Activated T-cell treated with anti-CD3 and anti-CD28 coated beads for 24 hours (primary cell): Measurements from ENCODE around the gene PMM1.
A peak's percentile ranks its signal among the peaks of the same experiment; 100 is the strongest.
"Not testable (repeated sequence)": the region's sequence is repeated elsewhere in the genome, so short reads cannot be mapped to it uniquely, and the experiment has no call there.

Experiments used
- DNase-seq: peaks from one replicate; pipeline ENCODE4 v3.0.0-alpha.2; 2020; ENCODE audit warnings: low read depth

The PMM1 gene

DNA sequence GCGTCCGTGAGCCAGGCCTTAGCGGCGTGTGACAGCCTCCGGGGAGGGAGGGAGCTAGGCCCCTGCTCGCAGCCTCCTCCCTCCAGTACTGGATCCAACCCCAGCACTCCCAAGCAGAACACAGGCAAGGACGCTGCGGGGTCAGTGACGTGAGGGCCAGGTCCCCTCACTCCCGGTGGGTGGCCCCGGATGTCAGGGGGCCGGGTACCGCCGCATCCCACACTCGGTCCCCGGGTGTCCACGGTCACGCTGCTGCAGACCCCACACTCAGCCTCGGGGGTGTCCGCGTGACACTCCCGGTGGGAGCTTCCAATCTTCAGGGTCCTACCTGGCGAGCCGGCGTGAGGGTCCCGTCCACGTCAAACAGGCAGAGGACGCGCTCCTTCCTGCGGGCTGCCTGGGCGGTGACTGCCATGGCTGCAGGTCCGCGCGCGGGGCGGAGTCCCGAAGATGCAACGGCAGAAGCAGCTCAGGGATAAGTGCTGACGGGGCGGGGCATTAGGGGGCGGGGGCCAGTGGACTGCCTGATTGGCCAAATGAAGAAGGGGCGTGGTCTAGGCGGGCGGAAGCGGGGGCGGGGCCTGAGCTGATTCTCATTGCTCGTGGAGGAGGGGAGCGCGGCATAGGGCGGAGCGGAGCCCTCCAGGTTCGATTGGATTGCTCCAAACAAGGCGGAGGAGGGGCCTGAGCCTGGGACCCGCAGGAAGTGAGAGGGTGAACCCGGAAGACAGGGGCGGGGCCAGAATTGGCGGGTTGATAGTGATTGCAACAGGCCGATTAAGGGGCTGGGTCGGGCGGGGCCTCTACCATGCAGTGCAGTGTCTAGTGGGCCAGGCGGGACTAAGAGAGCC lies at the start of gene PMM1:
PMM1 (minus strand) TSS at position 450 of the 851 bp plus-strand sequence; CDS start at position 415, 35 bp downstream.
- peak; percentile 100 for DNase-seq

DNA sequence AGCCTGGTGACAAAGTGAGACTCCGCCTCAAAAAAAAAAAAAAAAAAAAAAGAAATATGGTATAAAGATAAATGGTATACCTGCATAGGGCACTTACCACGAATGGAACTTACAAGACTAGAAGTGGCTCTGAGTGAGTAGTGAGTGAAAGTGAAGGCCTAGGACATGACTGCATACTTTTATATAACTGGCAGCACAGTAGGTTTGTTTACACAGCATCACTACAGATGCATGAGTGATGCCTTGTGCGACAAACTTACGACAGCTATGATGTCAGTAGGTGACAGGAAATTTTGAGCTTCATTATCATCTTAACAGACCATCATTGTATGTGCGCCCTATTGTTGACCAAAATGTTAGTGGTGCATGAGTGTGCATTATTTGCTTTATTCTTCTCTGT lies 49.1 kb upstream of the PMM1 start:
- DNase-seq, result no peak

- DNase-seq, result no peak
These were observed 48.5 kb upstream of the PMM1 start for GRCh38 chr22:41638124-41638523.

- DNase-seq, result not testable (repeated sequence)
These were observed 48.0 kb upstream of the PMM1 start for GRCh38 chr22:41637623-41638022.

DNA sequence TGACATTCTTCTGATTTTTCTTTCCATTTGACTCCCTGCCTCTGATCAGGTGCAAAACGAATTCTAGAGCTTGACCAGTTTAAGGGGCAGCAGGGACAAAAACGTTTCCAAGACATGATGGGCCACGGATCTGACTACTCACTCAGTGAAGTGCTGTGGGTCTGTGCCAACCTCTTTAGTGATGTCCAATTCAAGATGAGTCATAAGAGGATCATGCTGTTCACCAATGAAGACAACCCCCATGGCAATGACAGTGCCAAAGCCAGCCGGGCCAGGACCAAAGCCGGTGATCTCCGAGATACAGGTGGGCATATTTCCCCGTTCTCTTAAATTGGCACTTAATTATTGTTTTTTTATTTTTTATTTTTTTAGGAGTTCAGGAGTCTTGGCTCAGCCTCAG lies 46.8 kb upstream of the PMM1 start:
- no peak for DNase-seq

- DNase-seq, result not testable (repeated sequence)
These were observed 45.0 kb upstream of the PMM1 start for GRCh38 chr22:41634610-41635009.

GRCh38 chr22:41631615-41632014 lies 42.0 kb upstream of the PMM1 start:
- DNase-seq, result not testable (repeated sequence)

DNA sequence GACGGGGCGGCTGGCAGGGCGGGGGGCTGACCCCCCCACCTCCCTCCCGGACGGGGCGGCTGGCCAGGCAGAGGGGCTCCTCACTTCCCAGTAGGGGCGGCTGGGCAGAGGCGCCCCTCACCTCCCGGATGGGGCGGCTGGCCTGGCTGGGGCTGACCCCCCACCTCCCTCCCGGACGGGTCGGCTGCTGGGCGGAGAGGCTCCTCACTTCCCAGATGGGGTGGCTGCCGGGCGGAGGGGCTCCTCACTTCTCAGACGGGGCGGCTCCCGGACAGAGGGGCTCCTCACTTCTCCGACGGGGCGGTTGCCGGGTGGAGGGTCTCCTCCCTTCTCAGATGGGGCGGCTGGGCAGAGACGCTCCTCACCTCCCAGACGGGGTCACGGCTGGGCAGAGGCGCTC lies 41.5 kb upstream of the PMM1 start:
- not testable (repeated sequence) for DNase-seq

DNA sequence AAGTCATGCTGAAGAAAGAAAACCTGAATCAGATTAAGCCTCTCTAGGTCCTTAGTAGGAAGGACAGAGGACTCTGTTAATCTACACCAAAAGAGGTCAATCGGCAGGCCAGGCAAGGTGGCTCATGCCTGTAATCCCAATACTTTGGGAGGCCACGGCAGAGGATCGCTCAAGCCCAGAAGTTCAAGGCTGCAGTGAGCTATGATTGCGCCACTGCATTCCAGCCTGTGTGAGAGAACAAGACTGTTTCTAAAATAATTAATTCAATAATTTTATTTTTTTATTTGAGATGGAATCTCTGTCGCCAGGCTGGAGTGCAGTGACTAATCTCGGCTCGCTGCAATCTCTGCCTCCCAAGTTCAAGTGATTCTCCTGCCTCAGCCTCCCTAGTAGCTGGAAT lies 35.9 kb upstream of the PMM1 start:
- DNase-seq, result no peak

- no peak for DNase-seq
These were observed 32.2 kb upstream of the PMM1 start for GRCh38 chr22:41621911-41622179.

DNA sequence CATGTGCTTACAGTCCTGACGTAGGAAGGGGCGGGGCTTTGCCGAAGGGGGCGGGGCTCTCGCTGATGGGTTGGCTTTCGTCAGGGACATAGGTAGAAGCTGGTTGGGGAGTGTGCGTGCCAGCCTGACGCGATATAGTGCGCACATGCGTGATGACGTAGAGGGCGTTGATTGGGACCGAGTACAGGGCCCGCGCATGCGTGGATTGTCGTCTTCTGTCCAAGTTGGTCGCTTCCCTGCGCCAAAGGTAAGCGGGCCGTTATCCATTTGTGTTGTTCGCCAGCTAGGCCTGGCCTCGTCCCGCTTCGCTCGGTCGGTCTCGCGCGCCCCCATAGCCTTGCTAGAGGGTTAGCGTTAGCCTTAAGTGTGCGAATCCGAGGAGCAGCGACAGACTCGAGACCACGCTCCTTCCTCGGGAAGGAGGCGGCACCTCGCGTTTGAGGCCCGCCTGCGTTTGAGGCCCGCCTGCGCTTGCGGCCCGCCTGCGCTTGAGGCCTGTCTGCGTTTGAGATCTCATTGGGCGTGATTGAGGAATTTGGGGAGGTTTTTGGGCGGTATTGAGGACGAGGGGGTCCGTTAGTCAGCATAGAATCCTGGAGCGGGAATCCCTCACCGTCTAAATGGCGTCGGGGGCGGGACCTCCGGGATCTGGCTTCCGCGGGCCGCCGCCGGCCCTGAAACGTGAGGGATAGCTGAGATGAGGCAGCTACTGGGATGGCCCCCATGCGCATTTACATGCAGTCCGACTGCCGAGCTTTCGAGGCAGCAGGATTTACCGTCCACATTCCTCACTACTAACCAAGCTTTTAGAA lies 31.7 kb upstream of the PMM1 start, which contains the start of gene XRCC6:
XRCC6 (plus strand) TSS at position 197 of the 812 bp plus-strand sequence. CDS start 710 bp downstream, outside the sequence.
- peak; percentile 99 for DNase-seq

GRCh38 chr22:41620589-41621098 lies 31.0 kb upstream of the PMM1 start, which contains the start of gene DESI1:
TSS of gene DESI1 (minus strand) at chr22:41621043. CDS start at chr22:41620839, 204 bp downstream.
- no peak for DNase-seq

DNA sequence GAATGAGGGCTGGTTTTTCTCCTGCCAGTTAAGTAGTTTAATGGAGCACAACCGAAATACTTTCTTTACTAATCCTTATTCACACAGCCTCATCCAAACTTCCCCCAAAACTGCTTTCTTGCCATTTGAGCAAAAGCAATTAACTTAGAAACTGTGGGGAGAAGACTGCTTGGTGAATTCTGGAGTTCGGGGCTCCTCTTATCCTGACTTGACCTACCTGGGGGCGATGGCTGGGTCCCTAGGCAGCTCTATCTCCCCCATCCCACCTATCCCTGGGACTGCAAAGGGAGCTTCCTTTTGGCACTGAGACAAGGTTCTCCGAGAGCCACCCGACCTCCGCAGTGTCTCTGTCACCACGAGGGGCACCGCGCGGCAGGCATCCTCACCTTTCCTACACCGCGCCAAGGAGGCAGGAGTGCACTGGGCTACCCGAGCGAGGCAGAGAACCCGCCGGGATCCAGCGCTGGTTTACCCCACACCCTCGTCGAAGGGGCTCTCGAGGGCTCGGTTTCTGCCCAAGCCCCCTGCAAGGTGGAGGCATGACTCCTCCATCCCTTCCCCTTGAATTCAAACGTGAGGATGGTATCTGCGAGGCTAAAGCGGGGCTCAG lies 30.4 kb upstream of the PMM1 start:
- peak; percentile 30 for DNase-seq

DNA sequence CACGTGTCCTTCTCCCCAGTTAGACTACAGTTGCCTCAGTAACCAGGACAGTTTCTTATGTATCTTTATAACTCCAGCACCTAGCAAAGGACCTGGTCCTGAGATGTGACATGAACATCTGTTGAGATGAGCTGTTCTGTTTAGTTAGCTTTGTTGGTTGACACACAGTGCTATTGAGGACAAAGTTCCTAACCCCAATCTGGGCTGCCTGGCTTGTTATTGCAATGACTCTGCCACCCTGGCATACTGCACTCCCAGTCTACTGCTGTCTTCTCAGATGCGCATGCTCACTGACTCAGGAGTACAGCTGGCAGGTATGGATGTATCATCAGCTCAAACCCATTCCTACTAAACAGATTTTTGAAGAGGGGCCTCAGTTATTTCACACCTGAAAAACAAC lies 23.8 kb upstream of the PMM1 start:
- no peak for DNase-seq

GRCh38 chr22:41612603-41613306 lies 23.1 kb upstream of the PMM1 start:
- no peak for DNase-seq

GRCh38 chr22:41608386-41608785 lies 18.7 kb upstream of the PMM1 start:
- no peak for DNase-seq

DNA sequence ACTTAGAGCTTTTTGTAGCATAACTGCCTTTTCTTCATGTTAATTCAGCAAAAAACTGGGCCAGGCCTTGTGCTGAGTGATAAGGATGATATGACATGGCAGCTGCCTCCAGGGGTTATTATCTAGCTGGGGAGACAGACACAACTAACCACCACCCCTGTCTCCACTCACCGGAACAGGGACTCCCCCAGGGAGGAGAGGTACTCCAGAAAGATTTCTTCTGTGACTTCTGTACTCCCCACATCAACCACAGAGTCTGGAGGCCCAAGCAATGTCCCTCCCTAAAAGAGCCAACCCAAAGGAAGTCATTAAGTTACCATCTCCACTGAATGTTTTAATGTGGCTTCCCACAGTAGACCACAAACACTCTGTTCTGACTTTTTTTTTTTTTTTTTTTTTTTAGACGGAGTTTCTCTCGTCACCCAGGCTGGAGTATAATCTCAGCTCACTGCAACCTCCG lies 14.3 kb upstream of the PMM1 start:
- peak; percentile 53 for DNase-seq

DNA sequence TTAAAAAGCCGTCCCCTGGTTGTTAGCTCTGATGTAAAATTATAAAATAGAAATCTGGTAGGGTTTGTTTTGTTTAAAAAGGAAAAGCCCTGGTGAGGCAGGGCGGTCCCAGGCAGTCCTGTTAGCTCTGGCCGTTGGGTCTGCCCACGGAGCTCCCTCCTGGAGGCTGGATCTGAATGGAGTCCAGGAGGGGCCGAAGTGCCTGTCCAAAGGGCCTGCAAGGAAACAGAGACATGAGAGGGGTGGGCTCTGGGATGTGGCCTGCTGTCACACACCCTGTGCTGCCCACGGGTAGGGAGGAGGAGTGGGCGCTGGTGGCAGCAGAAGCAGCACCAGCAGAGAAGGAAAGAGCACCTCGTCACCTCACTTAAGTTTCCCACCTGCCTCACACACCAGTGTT lies 11.3 kb upstream of the PMM1 start:
- no peak for DNase-seq

- DNase-seq, result no peak
These were observed 9.4 kb upstream of the PMM1 start for GRCh38 chr22:41598891-41599635.

DNA sequence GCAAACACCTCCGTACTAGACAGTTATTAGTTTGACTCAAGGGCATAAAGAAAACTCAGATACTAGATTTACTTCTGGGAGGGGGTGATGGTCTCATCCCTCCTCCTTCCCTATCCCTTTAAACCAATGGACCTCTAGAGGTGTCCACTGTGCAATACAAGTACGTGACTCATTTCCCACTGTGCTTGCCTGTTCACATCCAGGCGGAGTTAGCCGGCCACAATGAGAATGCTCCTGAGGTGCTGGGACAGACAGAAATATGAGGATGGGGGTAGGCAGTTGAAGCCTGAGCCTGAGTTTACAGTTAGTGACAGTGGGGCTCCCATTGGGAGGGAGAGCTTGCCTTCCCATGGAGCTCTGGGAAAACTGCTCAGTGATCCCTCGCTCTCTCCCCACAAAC lies 8.4 kb upstream of the PMM1 start:
- no peak for DNase-seq

- no peak for DNase-seq
These were observed 8.0 kb upstream of the PMM1 start for GRCh38 chr22:41597635-41597953.
